HG03039 (cell line): ENCODE results near the gene FAF1.

Experiments
- ATAC-seq: cut with Tn5 transposase; IDR thresholded peaks from one replicate; pipeline ENCODE4 v1.9.1; 2021; ENCODE audit warnings: mild to moderate bottlenecking, moderate library complexity; ENCODE audit not compliant: unreplicated experiment

FAF1 gene

GRCh38 chr1:50450861-50451653, 509.0 kb downstream of the FAF1 start:
- ATAC-seq: no peak

- no peak for ATAC-seq
These were observed 512.1 kb downstream of the FAF1 start for GRCh38 chr1:50447961-50448360.

GRCh38 chr1:50441183-50441582, 518.9 kb downstream of the FAF1 start:
- ATAC-seq: no peak

- ATAC-seq: no peak
These were observed 521.1 kb downstream of the FAF1 start for GRCh38 chr1:50438945-50439344.

- ATAC-seq: no peak
These were observed 523.6 kb downstream of the FAF1 start for GRCh38 chr1:50436489-50436888.

GRCh38 chr1:50430010-50430405, 530.1 kb downstream of the FAF1 start:
- ATAC-seq: no peak

GRCh38 chr1:50427818-50428779, 532.0 kb downstream of the FAF1 start:
- no peak for ATAC-seq

GRCh38 chr1:50427086-50427817, 532.8 kb downstream of the FAF1 start:
- no peak for ATAC-seq

- no peak for ATAC-seq
These were observed 533.4 kb downstream of the FAF1 start for GRCh38 chr1:50426702-50427085.

GRCh38 chr1:50426108-50426700, 533.9 kb downstream of the FAF1 start:
- ATAC-seq: no peak

GRCh38 chr1:50425376-50426107, 534.5 kb downstream of the FAF1 start:
- no peak for ATAC-seq

- ATAC-seq: no peak
These were observed 535.1 kb downstream of the FAF1 start for GRCh38 chr1:50424884-50425375.

GRCh38 chr1:50424045-50424883, 535.8 kb downstream of the FAF1 start:
- no peak for ATAC-seq

GRCh38 chr1:50423670-50424000, 536.4 kb downstream of the FAF1 start:
- no peak for ATAC-seq

- no peak for ATAC-seq
These were observed 537.0 kb downstream of the FAF1 start, which contains the start of gene DMRTA2 for GRCh38 chr1:50422946-50423669. Gene DMRTA2, minus strand, starts transcription at chr1:50423443. Its CDS starts 1,907 bp downstream, at chr1:50421536.

- no peak for ATAC-seq
These were observed 537.5 kb downstream of the FAF1 start for GRCh38 chr1:50422675-50422945.

GRCh38 chr1:50421768-50422674, 538.0 kb downstream of the FAF1 start:
- no peak for ATAC-seq

GRCh38 chr1:50421366-50421748, 538.7 kb downstream of the FAF1 start:
- no peak for ATAC-seq
